ENCODE measurements around the gene TNIK. TPM values are rescaled to one million over a fixed set of nuclear protein-coding genes. Genes with fewer than 3 reads are reported as not detected.
"Not testable (repeated sequence)": the region's sequence is repeated elsewhere in the genome, so short reads cannot be mapped to it uniquely, and the experiment has no call there.

TNIK gene
- total RNA-seq, 3 donors from 2014 or later: 12.9 to 15.4 (median 13.5) TPM

DNA sequence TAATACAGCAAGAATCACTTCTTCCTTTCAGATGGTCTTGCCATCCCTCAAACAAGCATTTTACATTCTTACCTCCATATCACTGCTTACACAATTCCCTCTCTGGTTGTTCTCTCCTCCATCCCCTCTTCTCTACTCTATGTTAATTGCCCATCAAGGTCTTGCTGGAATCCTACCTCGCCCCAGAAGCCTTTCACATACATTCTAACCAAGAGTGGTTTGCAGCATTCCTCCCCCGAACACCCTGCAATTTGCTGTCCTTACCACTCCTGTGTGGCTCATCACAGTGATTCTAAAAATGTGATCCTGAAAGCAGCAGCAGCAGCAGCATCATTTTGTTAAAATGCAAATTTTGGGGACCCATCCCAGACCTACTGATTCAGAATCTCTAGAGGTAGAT, 30.6 kb downstream of the TNIK start:
- Mint-ChIP-seq H3K36me3 (ENCODE audit: insufficient read depth) (peaks cover 4% of the 10 kb centered on the region), H3K9me3 (no peaks in the 10 kb centered on the region), H3K27me3 (ENCODE audit: low read depth) (no peaks in the 10 kb centered on the region), H3K4me3 (no peak overlapping the region), H3K4me1 (ENCODE audit: low read depth) (peaks cover 11% of the 10 kb centered on the region)
- ATAC-seq (no peak), DNase-seq (no peak)

GRCh38 chr3:171428892-171429291, 31.3 kb downstream of the TNIK start:
- DNase-seq (no peak), ATAC-seq (no peak)
- Mint-ChIP-seq H3K4me3 (no peak overlapping the region), H3K4me1 (ENCODE audit: low read depth) (peaks cover 14% of the 10 kb centered on the region), H3K36me3 (ENCODE audit: insufficient read depth) (peaks cover 7% of the 10 kb centered on the region), H3K27me3 (ENCODE audit: low read depth) (no peaks in the 10 kb centered on the region), H3K9me3 (no peaks in the 10 kb centered on the region)

- no peak overlapping the region for H3K4me3 Mint-ChIP-seq
- peaks cover 7% of the 10 kb centered on the region for H3K36me3 Mint-ChIP-seq (ENCODE audit: insufficient read depth)
- H3K4me1 Mint-ChIP-seq (ENCODE audit: low read depth): peaks cover 14% of the 10 kb centered on the region
- no peaks in the 10 kb centered on the region for H3K9me3 Mint-ChIP-seq
- ATAC-seq: no peak
- H3K27me3 Mint-ChIP-seq (ENCODE audit: low read depth): no peaks in the 10 kb centered on the region
- no peak for DNase-seq
Observed at GRCh38 chr3:171428321-171428787, 31.9 kb downstream of the TNIK start.

GRCh38 chr3:171427771-171428320, 32.4 kb downstream of the TNIK start:
- no peak overlapping the region for H3K4me3 Mint-ChIP-seq
- no peaks in the 10 kb centered on the region for H3K9me3 Mint-ChIP-seq
- H3K4me1 Mint-ChIP-seq (ENCODE audit: low read depth): peaks cover 11% of the 10 kb centered on the region
- ATAC-seq (no peak), DNase-seq (no peak)
- H3K27me3 Mint-ChIP-seq (ENCODE audit: low read depth): no peaks in the 10 kb centered on the region
- peaks cover 7% of the 10 kb centered on the region for H3K36me3 Mint-ChIP-seq (ENCODE audit: insufficient read depth)

GRCh38 chr3:171424063-171424462, 36.1 kb downstream of the TNIK start:
- H3K4me3 Mint-ChIP-seq; H3K4me1 Mint-ChIP-seq (ENCODE audit: low read depth); H3K27me3 Mint-ChIP-seq (ENCODE audit: low read depth); ATAC-seq; DNase-seq; H3K9me3 Mint-ChIP-seq: not testable (repeated sequence)
- H3K36me3 Mint-ChIP-seq (ENCODE audit: insufficient read depth): peaks cover 13% of the 10 kb centered on the region

DNA sequence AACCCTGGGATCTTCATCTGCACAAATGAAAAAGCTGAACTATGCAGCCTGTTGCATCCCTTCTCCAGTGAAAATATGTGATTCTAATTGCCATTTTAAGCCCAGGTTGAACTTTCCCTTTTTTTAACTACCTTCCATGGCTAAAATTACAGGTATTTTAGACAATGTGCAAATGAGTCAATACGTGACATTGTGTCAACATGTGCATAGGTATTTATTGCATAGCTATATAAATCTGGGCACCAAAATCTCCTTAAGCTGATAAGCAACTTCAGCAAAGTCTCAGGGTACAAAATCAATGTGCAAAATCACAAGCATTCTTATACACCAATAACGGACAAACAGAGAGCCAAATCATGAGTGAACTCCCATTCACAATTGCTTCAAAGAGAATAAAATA, 37.4 kb downstream of the TNIK start:
- H3K4me1 Mint-ChIP-seq (ENCODE audit: low read depth); DNase-seq; H3K4me3 Mint-ChIP-seq; H3K9me3 Mint-ChIP-seq; H3K27me3 Mint-ChIP-seq (ENCODE audit: low read depth); ATAC-seq: not testable (repeated sequence)
- peaks cover 17% of the 10 kb centered on the region for H3K36me3 Mint-ChIP-seq (ENCODE audit: insufficient read depth)

DNA sequence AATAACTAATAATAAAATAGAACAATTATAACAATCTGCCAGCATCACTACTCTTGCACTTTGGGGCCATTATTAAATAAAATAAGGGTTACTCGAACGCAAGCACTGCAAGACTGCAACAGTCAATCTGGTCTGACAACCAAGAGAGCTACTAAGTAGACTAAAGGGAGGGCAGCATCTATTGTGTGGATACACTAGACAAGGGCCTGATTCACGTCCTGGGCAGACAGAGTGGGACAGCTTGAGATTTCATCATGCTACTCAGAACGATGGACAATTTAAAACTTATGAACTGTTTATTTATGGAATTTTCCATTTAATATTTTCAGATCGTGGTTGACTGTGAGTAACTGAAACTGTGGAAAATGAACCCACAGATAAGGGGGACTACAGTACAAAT, 39.5 kb downstream of the TNIK start:
- ATAC-seq: no peak
- no peak for DNase-seq
- Mint-ChIP-seq H3K27me3 (ENCODE audit: low read depth) (no peaks in the 10 kb centered on the region), H3K4me1 (ENCODE audit: low read depth) (peaks cover 23% of the 10 kb centered on the region), H3K4me3 (no peak overlapping the region), H3K9me3 (no peaks in the 10 kb centered on the region), H3K36me3 (ENCODE audit: insufficient read depth) (peaks cover 13% of the 10 kb centered on the region)

DNA sequence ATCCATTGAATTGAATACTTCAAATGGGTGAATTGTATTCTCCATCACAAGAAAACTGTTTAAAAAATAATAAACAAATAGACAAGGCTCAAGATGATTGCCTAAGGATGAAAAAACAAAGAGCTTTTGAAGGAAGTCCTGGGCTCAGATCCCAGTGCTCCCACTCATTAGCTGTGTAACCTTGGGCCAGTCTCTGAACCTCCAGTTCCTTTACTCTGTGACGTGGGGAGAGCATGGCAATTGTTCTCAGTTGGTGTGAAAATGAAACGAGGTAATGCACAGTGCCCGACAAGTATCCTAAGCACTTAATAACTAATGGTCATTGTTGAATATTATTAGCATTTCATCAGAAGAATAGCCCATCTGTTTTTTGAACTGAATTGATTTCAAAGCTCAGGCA, 40.7 kb downstream of the TNIK start:
- Mint-ChIP-seq H3K27me3 (ENCODE audit: low read depth) (no peaks in the 10 kb centered on the region), H3K36me3 (ENCODE audit: insufficient read depth) (peaks cover 13% of the 10 kb centered on the region), H3K9me3 (no peaks in the 10 kb centered on the region), H3K4me3 (no peak overlapping the region), H3K4me1 (ENCODE audit: low read depth) (peaks cover 32% of the 10 kb centered on the region)
- DNase-seq: no peak
- ATAC-seq: no peak

DNA sequence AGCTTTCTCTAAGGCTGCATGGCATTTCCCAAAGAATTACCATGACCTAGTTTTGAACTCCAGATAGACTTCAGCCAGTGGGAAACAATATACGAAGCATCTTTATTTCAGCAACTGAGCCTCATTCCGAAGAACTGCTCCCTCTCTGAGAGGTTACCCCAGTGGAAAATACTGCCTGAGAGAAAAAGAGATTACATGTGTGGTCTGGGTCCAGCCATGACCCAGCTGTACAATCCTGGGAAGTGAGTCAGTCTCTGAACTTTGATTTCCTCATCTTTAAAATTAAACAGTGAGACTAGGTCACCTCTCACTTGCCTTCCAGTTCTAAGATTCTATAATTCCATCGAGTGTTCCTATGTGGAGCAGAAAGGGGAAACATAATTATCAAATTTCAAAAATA, 42.4 kb downstream of the TNIK start:
- ATAC-seq (no peak), DNase-seq (no peak)
- peaks cover 10% of the 10 kb centered on the region for H3K36me3 Mint-ChIP-seq (ENCODE audit: insufficient read depth)
- no peak overlapping the region for H3K4me3 Mint-ChIP-seq
- H3K9me3 Mint-ChIP-seq: no peaks in the 10 kb centered on the region
- H3K27me3 Mint-ChIP-seq (ENCODE audit: low read depth): no peaks in the 10 kb centered on the region
- peaks cover 43% of the 10 kb centered on the region for H3K4me1 Mint-ChIP-seq (ENCODE audit: low read depth)

DNA sequence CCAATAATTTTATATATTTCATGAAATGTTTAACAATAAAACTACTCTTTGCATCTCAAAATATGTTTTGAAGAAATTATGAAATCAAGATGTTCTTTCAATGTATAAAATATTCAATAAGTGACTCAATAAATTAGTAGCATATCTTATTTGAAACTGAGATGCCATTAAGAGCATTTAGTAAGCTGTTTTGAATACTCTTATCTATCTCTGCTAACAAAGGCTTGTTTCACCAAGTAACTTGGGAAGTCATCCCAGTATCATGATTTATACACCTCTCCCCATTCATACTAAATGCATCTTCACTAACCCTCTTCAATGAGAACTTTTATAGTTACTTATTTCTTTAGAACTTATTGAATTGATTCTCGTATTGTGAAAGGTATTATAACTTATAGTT, 43.1 kb downstream of the TNIK start:
- H3K36me3 Mint-ChIP-seq (ENCODE audit: insufficient read depth): peaks cover 10% of the 10 kb centered on the region
- no peaks in the 10 kb centered on the region for H3K27me3 Mint-ChIP-seq (ENCODE audit: low read depth)
- no peaks in the 10 kb centered on the region for H3K9me3 Mint-ChIP-seq
- H3K4me3 Mint-ChIP-seq: no peak overlapping the region
- DNase-seq (no peak), ATAC-seq (no peak)
- peaks cover 50% of the 10 kb centered on the region for H3K4me1 Mint-ChIP-seq (ENCODE audit: low read depth)

- no peaks in the 10 kb centered on the region for H3K9me3 Mint-ChIP-seq
- no peak overlapping the region for H3K4me3 Mint-ChIP-seq
- H3K4me1 Mint-ChIP-seq (ENCODE audit: low read depth): peaks cover 52% of the 10 kb centered on the region
- no peaks in the 10 kb centered on the region for H3K27me3 Mint-ChIP-seq (ENCODE audit: low read depth)
- H3K36me3 Mint-ChIP-seq (ENCODE audit: insufficient read depth): peaks cover 8% of the 10 kb centered on the region
- DNase-seq (no peak), ATAC-seq (no peak)
Observed at GRCh38 chr3:171416666-171417065, 43.5 kb downstream of the TNIK start.

DNA sequence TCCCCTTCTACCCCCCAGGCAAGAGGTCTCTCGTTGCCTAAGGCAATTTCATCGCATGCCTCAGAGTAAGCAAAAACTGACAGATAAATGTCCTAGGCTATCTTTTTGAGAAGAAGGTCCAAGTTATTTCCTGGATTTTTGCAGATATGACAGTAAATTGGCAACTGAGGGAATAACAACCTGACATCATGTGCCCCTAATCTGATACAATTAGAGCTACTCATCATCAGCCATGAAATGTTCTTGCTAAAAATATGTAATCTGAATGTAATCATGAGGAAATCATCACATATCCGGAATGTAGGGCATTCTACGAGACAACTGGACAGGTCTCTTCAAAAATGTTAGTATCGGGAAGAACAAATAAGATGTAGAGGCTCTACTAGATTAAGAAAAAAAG, 44.1 kb downstream of the TNIK start:
- no peak overlapping the region for H3K4me3 Mint-ChIP-seq
- H3K4me1 Mint-ChIP-seq (ENCODE audit: low read depth): peaks cover 51% of the 10 kb centered on the region
- no peak for ATAC-seq

GRCh38 chr3:171415070-171415469, 45.1 kb downstream of the TNIK start:
- Mint-ChIP-seq H3K9me3 (no peaks in the 10 kb centered on the region), H3K27me3 (ENCODE audit: low read depth) (no peaks in the 10 kb centered on the region), H3K4me1 (ENCODE audit: low read depth) (peaks cover 52% of the 10 kb centered on the region), H3K4me3 (no peak overlapping the region), H3K36me3 (ENCODE audit: insufficient read depth) (peaks cover 5% of the 10 kb centered on the region)
- DNase-seq (no peak), ATAC-seq (no peak)

More for the DNA sequence above, 44.1 kb downstream of the TNIK start:
- Mint-ChIP-seq H3K27me3 (ENCODE audit: low read depth) (no peaks in the 10 kb centered on the region), H3K9me3 (no peaks in the 10 kb centered on the region), H3K36me3 (ENCODE audit: insufficient read depth) (peaks cover 7% of the 10 kb centered on the region)
- DNase-seq: no peak

DNA sequence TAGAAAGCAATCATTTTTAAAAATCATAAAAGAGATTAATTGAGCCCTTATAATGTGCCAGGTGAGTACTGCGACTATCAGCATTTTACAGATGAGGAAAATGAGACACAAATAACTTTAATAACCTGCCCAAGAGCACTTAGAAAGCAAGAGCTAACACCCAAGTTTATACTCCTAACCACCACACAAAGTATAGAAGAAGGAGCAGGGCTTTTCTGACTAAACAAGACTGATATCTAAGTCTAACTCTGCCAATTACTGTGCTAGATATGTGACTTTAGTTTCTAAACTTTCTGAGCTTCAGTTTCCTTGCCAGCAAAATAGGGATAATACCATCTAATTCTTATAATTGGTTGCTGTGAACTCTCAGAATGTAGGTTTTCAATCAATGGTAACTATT, 47.7 kb downstream of the TNIK start:
- ATAC-seq (no peak), DNase-seq (no peak)
- Mint-ChIP-seq H3K4me3 (no peak overlapping the region), H3K27me3 (ENCODE audit: low read depth) (no peaks in the 10 kb centered on the region), H3K36me3 (ENCODE audit: insufficient read depth) (peaks cover 2% of the 10 kb centered on the region), H3K9me3 (no peaks in the 10 kb centered on the region), H3K4me1 (ENCODE audit: low read depth) (peaks cover 65% of the 10 kb centered on the region)

DNA sequence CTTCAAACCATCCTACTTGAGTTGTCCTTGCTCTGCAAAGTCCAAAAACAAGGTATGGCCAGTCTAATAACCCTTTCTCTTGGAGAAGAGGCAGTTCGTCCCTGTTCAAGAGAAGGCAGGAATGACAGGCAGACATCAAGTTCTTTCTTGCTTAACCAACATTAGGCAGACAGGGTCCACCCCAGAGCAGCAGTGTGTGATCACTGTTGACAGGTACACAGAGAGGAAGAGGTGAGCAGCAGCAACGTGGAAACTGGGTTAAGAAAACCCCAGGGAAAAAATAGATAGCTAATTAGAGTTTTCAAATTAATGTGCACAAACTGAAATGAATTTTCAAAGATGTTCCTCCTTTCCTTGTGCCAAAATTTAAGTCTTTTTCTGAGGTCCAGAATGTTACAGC, 48.2 kb downstream of the TNIK start:
- H3K36me3 Mint-ChIP-seq (ENCODE audit: insufficient read depth): peaks cover 2% of the 10 kb centered on the region
- no peak overlapping the region for H3K4me3 Mint-ChIP-seq
- H3K4me1 Mint-ChIP-seq (ENCODE audit: low read depth): peaks cover 68% of the 10 kb centered on the region
- H3K9me3 Mint-ChIP-seq: no peaks in the 10 kb centered on the region
- no peak for DNase-seq
- H3K27me3 Mint-ChIP-seq (ENCODE audit: low read depth): no peaks in the 10 kb centered on the region
- no peak for ATAC-seq

DNA sequence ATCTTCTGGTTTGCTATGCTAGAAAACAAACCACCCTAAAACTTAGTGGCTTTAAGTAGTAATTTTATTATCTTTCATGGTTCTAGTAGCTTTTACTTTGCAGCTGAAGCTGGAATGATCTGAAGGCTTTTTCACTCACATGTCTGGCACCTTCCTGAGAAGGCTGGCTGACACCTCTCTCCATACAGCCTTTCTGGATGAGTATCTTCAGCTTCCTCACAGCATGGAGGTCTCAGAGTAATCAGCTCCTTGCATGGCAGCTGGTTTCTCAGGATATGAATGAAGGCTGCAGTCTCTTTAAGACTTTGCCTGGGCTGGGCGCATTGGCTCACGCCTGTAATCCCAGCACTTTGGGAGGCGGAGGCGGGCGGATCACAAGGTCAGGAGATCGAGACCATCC, 50.0 kb downstream of the TNIK start:
- DNase-seq: no peak
- peaks cover 9% of the 10 kb centered on the region for H3K36me3 Mint-ChIP-seq (ENCODE audit: insufficient read depth)
- H3K4me1 Mint-ChIP-seq (ENCODE audit: low read depth): peaks cover 66% of the 10 kb centered on the region
- no peak overlapping the region for H3K4me3 Mint-ChIP-seq
- no peaks in the 10 kb centered on the region for H3K27me3 Mint-ChIP-seq (ENCODE audit: low read depth)
- H3K9me3 Mint-ChIP-seq: no peaks in the 10 kb centered on the region
- no peak for ATAC-seq
